ENCODE data around the gene HSPB7. TPM values are rescaled to one million over a fixed set of nuclear protein-coding genes. Genes with fewer than 3 reads are reported as not detected.

The HSPB7 gene
- total RNA-seq, 3 donors from 2014 or later (not counting 1 experiment from before 2014, with no cell fraction given) = not detected

DNA sequence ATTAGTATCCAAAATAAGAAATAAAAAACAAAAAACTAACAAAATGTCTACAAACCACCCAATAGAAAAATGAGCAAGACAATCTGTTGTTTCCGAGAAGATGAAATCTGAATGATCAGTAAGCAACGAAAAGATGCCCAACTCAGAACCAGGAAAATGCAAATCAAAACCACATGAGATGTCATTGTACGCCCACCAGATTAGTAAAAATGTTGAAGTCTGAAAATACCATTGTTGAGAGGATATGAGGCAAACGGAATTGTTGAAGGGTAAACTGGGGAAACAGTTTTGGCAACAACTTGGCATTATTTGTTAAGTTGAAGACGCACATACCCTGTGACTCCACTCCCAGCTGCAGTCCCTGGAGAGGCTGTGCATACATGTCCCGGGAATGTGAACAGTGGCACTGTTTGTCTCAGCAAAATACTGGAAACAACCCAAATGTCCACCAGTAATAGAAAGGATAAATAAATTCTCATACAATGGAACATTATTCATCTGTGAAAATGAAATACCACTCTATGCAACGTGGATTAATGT lies 52.5 kb downstream of the HSPB7 start:
- peaks cover 39 to 44% of the 10 kb centered on the region in 2 donors for H3K4me1 Mint-ChIP-seq
- H3K4me3 ChIP-seq (ENCODE audit: low read length) = no peak overlapping the region
- no peaks in the 10 kb centered on the region for H3K9me3 ChIP-seq (ENCODE audit: control insufficient read depth, insufficient read depth, low read length)
- no peak overlapping the region for H3K4me3 Mint-ChIP-seq
- peaks cover 11% of the 10 kb centered on the region for H3K36me3 ChIP-seq (ENCODE audit: control insufficient read depth, insufficient read depth, low read length)
- ATAC-seq (no peak), DNase-seq (no peak)
- H3K27ac Mint-ChIP-seq = peak overlapping the region; percentile 70 to 81
- H3K4me1 ChIP-seq (ENCODE audit: control insufficient read depth, insufficient read depth, low read length) = peaks cover 33% of the 10 kb centered on the region
- intact Hi-C loops (cut with micrococcal nuclease) = no loop called here
- 58% methylated on average over 6 of the region's 7 CpGs for WGBS (ENCODE audit: insufficient coverage)
- TF ChIP-seq, protein P1, sequence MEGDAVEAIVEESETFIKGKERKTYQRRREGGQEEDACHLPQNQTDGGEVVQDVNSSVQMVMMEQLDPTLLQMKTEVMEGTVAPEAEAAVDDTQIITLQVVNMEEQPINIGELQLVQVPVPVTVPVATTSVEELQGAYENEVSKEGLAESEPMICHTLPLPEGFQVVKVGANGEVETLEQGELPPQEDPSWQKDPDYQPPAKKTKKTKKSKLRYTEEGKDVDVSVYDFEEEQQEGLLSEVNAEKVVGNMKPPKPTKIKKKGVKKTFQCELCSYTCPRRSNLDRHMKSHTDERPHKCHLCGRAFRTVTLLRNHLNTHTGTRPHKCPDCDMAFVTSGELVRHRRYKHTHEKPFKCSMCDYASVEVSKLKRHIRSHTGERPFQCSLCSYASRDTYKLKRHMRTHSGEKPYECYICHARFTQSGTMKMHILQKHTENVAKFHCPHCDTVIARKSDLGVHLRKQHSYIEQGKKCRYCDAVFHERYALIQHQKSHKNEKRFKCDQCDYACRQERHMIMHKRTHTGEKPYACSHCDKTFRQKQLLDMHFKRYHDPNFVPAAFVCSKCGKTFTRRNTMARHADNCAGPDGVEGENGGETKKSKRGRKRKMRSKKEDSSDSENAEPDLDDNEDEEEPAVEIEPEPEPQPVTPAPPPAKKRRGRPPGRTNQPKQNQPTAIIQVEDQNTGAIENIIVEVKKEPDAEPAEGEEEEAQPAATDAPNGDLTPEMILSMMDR (IDR thresholded peaks at IDR 0.05) = no peak
- H3K27ac ChIP-seq (ENCODE audit: low read length) = peak overlapping the region; percentile 58
- no peaks in the 10 kb centered on the region for H3K27me3 Mint-ChIP-seq (ENCODE audit: low read depth in 2 of 2)
- no peaks in the 10 kb centered on the region for H3K27me3 ChIP-seq (ENCODE audit: control insufficient read depth, insufficient read depth, low read length)
- H3K9me3 Mint-ChIP-seq = no peaks in the 10 kb centered on the region
- H3K36me3 Mint-ChIP-seq = no peaks in the 10 kb centered on the region

Other genes with a start within 250 kb of the HSPB7 start
- gene UQCRHL, start 210.4 kb downstream of the HSPB7 start, total RNA-seq = 1 to 10 TPM in 2 of 3 donors, under 1 TPM in 1; 0.87 to 1.2 (median 1.0) TPM
- 100 to 1,000 TPM in 2 of 3 donors, 10 to 100 TPM in 1; 98.1 to 114 (median 105) TPM for gene SPEN, start 170.3 kb downstream of the HSPB7 start, total RNA-seq
- 100 to 1,000 TPM in 1 of 3 donors, 10 to 100 TPM in 2; 86.0 to 100 (median 86.9) TPM for gene ZBTB17, start 41.9 kb downstream of the HSPB7 start, total RNA-seq
- not detected for gene SRARP, start 13.8 kb downstream of the HSPB7 start, total RNA-seq
- gene CLCNKA, start 4.0 kb upstream of the HSPB7 start, total RNA-seq = under 1 TPM in 2 of 3 donors, not detected in 1; 0.16 to 0.33 TPM
- not detected for gene CLCNKB, start 25.7 kb upstream of the HSPB7 start, total RNA-seq
- not detected for gene FAM131C, start 55.6 kb upstream of the HSPB7 start, total RNA-seq
- under 1 TPM in 1 of 3 donors, not detected in 2; 0.13 TPM for gene EPHA2, start 138.0 kb upstream of the HSPB7 start, total RNA-seq
- gene ARHGEF19, start 194.6 kb upstream of the HSPB7 start, total RNA-seq = 10 to 100 TPM; 14.6 to 18.9 (median 15.8) TPM
- 10 to 100 TPM in 1 of 3 donors, 1 to 10 TPM in 2; 7.6 to 10.8 (median 8.3) TPM for gene CPLANE2, start 219.1 kb upstream of the HSPB7 start, total RNA-seq